Central memory CD4-positive, alpha-beta T cell (primary cell): ENCODE data around the gene SVEP1.

ENCODE experiments used
- DNase-seq: peaks from one replicate; pipeline ENCODE4 v3.0.0; 2022

Gene SVEP1

DNA sequence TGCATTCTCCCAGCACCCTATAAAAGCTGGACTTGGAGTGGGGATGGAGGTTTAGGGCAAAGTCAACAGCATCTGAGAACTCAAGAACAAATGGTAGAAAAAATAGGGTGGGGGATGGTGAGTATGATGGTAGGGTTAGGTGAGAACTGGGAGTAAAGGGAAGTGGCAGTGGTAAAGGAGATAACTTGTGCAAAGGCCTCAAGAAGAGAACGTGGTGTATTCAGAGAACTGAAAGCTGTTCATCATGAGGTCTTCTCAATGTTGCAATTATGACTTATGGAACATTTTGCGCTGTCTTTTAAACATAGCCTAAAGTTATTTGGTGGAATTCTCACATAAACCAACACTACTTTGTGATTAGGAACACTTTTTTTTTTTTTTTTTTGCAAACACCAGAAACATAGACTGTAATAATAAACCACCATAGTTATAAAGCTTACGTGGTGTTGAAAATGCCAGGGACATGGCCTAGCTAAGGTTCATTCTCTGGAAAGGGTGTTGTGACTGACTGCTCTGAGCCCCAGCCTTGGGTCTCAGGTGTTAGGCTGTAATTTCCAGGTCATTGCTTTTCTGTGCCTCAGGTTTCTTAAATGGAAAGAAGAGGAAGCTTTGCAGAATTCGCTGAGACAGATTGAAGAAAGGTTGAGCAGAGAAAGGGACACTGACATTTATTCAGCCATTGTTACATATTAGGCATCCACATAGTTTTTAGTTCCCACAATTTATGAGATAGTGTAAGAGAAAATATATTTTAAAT, 222.7 kb downstream of the SVEP1 start:
- DNase-seq, result no peak

GRCh38 chr9:110355911-110356310, 223.6 kb downstream of the SVEP1 start:
- no peak for DNase-seq

GRCh38 chr9:110351009-110351467, 228.5 kb downstream of the SVEP1 start:
- no peak for DNase-seq

DNA sequence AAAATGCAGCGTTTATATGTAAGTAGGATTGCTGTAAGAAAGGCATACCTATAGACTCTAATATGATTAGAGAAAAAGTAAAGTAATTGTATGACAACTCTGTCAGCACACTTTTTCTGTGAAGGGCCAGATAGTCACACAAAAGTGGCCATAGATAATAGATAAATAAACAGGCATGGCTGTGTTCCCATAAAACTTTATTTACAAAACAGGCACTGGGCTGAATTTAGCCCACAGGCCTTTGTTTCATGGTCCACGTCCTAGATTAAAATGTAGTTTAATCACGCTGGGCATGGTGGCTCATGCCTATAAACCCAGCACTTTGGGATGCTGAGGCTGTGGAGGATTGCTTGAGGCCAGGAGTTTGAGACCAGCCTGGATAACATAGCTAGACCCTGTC, 233.2 kb downstream of the SVEP1 start:
- DNase-seq, result no peak

- DNase-seq, result no peak
Measured at GRCh38 chr9:110344821-110345220, 234.7 kb downstream of the SVEP1 start.

DNA sequence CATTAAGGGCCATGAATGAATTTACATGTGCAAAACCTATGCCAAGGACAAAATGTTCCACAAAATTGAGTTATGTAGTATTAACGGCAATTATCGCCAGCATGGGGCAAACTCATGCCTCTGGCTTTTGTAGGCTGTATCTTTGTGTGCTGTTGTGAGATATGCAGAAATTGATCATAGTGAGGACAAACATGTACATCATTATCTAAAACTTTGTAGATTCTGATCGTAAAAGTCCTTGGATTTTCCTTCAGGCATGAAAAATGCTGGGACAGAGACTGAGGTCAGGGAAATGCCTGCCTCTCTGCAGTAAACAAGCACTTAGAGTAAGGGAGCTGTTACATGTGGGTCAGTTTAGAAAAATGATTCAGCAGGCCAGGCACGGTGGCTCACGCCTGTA, 236.0 kb downstream of the SVEP1 start:
- no peak for DNase-seq

GRCh38 chr9:110340306-110340705, 239.2 kb downstream of the SVEP1 start:
- no peak for DNase-seq

DNA sequence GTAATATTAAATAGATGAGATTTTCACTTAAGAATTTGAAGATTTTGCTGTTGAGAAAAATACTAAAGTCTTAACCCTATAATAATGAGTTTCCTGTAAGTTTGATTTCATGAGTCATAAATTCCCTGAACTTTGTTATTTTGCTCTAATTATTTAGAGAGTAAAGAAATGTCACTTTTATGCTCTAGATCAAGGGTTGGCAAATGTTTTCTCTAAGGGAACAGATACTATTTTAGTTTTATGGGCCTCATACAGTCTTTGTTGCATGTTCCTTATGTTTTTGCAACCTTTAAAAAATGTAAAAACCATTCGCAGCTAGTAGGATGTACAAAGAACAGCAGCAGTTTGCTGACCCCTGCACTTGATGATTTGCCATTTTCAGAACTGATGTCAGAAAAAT, 241.4 kb downstream of the SVEP1 start:
- no peak for DNase-seq

DNA sequence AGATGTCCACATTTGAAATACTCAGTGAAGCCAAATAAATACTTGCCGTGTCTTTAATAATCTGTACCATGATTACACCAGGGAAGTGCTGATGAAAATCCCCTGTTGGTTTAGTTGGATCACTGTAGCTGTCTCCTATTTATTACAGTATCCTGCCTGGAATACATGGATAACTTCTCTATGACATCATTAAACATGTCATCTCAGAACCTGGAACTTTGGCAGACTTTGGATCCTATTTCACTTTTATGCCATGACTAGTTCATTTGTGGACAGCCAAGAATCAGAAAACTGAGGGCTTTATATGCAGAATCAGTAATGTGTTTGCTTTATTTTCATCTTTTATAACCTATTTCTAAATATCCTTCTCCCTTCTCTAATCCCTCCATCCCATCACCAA, 241.8 kb downstream of the SVEP1 start, which contains the start of gene TXNDC8:
Gene TXNDC8, minus strand, starts transcription at position 137 of the 400 bp plus-strand sequence.
- DNase-seq, result no peak

DNA sequence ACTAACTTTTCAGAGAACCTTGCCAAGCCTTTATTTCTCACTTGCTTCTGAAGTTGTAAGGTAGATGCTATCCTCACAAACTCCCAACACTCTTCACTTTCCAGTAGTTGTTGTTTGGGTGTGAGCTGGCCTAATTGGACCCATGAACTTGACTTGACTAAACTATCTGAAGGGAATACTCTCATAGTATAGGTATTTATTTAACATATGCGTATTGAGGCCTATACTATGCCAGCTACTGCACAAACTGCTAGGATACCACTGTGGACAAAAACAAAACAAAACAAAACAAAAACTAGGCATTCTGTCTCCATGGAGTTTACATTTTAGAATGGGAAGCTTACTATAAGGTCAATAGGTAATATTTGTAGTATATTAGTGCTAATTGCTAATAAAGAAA, 243.2 kb downstream of the SVEP1 start:
- DNase-seq, result no peak

- no peak for DNase-seq
Measured at GRCh38 chr9:110334871-110335270, 244.7 kb downstream of the SVEP1 start.

DNA sequence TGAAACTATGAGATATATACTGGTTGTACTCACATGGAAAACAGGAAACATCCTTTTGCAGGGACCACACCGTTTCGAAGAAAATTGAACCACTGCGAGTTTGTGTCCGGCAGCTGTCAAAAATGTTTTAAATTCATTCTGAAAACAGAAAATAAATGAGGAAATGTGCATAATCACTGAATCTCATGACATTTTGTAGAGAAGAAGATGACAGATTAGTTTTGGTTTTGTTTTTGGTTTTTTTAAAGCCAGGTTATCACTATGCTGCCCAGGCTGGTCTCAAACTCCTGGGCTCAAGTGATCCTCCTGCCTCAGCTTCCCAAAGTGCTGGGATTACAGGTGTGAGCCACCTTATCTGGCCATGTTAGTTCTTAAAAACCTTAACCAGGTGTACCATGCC, 245.4 kb downstream of the SVEP1 start:
- DNase-seq, result no peak

DNA sequence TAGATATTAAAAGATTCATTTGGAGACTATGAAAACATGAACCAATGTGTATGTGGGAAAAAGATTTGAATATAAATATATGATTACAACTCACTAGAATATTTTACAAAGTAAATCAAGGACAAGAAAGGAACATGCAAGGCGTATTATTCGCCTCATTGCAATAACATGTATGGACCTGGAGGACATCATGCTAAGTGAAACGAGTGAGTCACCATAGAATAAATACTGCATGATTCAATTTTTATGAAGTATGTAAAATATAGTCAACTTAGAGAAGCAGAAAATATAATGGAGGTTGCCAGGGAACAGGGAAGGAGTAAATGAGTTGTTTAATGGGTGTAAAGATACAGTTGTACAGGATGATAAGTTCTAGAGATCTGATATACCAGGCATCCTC, 246.8 kb downstream of the SVEP1 start:
- DNase-seq, result no peak

GRCh38 chr9:110330484-110331105, 248.9 kb downstream of the SVEP1 start:
- DNase-seq, result no peak

DNA sequence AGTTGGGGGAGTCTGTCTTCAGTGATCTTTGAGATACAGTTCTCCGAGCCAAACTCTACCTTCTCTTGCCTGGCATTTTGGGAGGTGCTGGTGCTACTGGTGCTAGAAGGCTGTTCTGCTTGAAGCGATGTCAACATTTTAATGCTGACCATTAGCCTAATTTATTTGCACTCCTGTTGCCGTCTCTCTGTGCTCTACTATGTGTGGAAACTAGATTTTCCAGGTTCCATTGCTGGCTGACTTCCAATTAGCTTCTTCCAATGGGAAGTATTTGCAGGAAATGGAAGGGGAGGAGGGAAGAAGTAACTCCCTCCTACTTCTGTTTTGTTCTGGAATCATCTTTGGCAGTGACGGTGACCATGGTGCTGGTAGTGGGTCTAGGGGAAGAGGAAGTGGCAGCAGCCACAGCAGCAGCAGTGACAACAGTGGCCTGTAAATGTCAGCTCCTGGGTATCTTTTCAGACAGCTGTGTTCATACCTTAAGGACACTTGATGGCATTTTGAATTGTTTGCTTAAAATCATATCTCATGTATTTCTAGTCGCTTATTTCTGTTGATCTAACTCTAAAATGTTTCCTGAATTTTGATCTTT, 249.8 kb downstream of the SVEP1 start:
- no peak for DNase-seq

- DNase-seq, result no peak
Measured at GRCh38 chr9:110328763-110329162, 250.8 kb downstream of the SVEP1 start.

DNA sequence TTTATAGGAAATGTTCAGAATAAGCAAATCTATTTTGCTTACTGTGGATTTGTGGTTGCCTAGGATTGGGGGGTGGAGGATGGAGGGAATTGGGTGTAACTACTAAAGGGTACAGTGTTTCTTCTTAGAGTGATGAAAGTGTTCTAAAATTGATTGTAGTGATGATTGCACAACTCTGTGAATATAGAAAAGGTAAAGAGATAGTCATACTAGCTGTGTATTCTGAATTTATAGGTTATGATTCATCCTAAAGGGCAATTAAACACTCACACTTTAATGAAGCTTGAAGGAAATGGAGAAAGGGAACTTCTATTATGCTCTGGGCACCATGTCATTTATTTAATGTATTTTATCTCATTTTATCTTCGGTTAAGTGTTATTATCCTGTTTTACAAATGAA, 251.8 kb downstream of the SVEP1 start:
- no peak for DNase-seq

DNA sequence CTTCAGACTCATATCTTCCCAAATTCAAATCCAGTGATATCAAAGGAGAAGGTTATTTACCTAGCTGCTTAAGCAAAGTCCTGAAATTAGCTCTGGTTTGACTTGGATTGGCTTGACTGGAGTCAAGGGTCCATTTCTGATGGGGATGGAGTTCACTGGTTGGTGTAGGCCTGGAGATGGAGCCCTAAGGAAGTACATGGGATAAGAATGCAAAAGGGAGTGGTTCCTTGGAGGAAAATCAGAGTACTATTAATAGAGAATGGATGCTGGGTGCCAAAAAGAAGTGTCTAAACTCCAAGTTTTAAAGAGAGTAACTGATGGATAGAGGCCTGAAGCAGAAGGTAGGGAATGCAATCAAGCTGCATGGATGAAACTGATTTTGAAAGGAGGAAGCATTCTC, 255.7 kb downstream of the SVEP1 start:
- DNase-seq, result no peak

DNA sequence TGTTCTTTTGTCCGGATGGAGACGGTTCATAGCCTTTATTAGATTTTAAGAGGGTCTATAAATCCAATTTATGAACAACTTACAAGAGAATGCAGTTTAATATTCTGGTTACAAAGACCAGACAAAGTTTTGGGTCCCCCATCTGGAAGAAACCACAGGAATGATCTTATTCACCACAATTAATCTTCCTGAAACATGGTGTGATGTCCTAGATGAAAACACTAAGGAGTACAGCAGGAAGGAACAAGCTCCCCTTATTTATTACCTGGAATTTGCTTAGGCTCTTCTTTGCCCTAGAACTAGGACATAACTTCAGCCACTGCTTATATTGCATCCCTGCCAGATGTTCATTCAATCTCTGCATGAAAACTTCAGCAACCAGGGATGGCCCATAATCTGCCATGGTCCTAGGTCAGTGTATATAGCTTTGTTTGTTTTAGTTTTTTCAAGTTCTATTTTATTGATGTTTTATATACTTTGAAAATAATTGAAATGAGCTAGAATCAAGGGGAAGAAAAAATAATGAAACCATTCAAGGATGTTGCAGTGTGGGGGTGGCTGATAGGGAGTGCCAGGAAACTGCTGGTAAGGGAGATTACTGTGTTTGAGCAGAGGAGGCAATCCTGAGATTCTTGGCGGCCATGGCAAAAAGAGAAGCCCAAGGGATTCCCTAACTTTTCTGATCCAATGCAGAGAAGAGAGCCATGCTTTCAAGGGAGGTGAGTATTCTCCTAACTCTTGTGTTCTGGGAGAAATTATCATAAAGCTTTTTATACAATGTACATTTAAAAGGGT, 258.7 kb downstream of the SVEP1 start:
- DNase-seq, result no peak

DNA sequence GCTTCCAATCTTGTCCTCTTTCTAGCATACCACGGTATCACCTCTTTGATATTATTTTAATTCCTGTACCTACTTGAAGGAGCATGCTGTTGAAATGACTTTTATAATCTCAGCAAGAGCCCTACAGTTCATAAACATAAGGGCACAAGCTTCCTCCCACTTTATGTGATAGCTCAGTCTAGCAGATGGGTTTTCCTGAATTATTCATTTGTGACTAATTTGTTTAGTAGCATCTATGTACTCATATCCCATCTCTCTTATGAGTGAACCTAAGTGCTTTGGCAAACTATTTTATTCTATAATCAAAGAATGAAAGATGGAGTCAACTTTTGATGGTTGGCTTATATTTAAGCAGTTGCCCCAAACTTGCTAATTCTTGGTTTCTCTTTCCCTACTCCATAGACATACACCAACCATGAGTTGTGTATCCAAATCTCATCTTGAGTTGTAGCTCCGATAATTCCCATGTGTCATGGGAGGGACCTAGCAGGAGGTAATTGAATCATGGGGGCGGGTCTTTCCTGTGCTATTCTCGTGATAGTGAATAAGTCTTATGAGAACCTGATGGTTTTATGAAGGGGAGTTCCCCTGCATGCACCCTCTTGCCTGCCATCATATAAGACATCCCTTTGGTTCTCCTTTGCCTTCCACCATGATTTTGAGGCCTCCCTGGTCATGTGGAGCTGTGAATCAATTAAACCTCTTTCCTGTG, 259.6 kb downstream of the SVEP1 start:
- no peak for DNase-seq

- DNase-seq, result no peak
Measured at GRCh38 chr9:110317911-110318310, 261.6 kb downstream of the SVEP1 start.

GRCh38 chr9:110316261-110317075, 263.1 kb downstream of the SVEP1 start:
- no peak for DNase-seq
